Stimulated activated naive CD8-positive, alpha-beta T cell treated with anti-CD3 and anti-CD28 coated beads, Interleukin-15, Interleukin-2, amounts not matched to agents 100 ng/mL and 50 ng/mL, for 24 hours (primary cell): ENCODE data around the gene TNK2.
A peak's percentile ranks its signal among the peaks of the same experiment; 100 is the strongest.

ENCODE experiments used
- H3K27ac Mint-ChIP-seq: one replicate; pipeline ENCODE4 v1.8.0; 2021; ENCODE audit warnings: mild to moderate bottlenecking, mixed read lengths
- H3K27me3 Mint-ChIP-seq: one replicate; pipeline ENCODE4 v1.8.0; 2021; ENCODE audit warnings: mixed read lengths
- H3K36me3 Mint-ChIP-seq: one replicate; pipeline ENCODE4 v1.8.0; 2021; ENCODE audit warnings: low read depth, mixed read lengths
- H3K4me1 Mint-ChIP-seq: one replicate; pipeline ENCODE4 v1.8.0; 2021; ENCODE audit warnings: low read depth, mixed read lengths
- H3K4me3 Mint-ChIP-seq: one replicate; pipeline ENCODE4 v1.8.0; 2021; ENCODE audit warnings: mild to moderate bottlenecking, mixed read lengths
- H3K9me3 Mint-ChIP-seq: one replicate; pipeline ENCODE4 v1.8.0; 2021; ENCODE audit warnings: mixed read lengths

Gene TNK2

DNA sequence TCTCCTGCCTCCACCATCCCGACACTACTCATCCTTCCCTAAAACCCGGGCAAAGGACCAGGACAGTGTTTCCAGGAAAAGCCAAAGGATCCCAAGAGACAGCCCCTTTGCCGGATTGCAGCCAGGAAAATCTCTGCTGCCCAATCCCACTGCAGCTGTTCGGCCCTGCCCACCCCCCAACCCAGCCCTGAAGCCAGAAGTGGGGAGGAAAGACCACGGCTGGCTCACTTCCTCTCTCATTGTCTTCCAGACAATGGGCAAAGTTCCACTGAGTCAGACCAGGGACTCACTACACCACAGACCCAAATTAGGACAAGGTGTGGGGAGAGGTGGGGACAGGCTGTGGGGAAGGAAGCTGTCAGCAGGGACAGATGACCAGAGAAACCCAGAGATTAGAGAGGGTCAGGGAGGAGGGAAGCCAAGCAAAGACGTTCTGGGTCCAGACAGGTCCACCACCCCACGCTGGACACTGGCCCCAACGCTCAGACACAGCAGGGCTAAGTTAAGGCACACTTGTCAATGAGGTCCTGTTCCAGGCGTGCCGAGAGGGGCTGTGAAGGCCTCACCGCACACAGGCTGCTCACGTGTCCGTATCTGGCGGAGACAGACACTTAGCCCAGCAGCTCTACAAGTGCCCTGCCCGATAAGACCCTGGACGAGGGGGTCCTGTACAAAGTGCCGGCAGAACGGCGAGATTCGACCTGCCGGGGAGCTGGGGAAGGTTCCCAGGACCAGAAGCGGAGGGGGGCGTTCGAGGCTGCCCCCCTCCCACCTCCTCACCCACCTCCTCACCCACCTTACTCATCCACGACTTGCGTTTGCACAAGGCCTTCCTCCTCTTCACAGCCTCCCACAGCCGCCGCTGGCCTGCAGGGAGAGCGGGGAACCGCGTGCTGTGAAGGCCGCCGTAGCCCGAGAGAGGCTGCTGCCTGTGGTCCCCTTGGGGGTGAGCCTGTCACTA lies 21.9 kb downstream of the TNK2 start:
- Mint-ChIP-seq H3K4me1 (no peaks in the 10 kb centered on the region), H3K4me3 (no peak overlapping the region), H3K27ac (no peak overlapping the region), H3K9me3 (no peaks in the 10 kb centered on the region), H3K36me3 (peaks cover 9% of the 10 kb centered on the region), H3K27me3 (no peaks in the 10 kb centered on the region)

DNA sequence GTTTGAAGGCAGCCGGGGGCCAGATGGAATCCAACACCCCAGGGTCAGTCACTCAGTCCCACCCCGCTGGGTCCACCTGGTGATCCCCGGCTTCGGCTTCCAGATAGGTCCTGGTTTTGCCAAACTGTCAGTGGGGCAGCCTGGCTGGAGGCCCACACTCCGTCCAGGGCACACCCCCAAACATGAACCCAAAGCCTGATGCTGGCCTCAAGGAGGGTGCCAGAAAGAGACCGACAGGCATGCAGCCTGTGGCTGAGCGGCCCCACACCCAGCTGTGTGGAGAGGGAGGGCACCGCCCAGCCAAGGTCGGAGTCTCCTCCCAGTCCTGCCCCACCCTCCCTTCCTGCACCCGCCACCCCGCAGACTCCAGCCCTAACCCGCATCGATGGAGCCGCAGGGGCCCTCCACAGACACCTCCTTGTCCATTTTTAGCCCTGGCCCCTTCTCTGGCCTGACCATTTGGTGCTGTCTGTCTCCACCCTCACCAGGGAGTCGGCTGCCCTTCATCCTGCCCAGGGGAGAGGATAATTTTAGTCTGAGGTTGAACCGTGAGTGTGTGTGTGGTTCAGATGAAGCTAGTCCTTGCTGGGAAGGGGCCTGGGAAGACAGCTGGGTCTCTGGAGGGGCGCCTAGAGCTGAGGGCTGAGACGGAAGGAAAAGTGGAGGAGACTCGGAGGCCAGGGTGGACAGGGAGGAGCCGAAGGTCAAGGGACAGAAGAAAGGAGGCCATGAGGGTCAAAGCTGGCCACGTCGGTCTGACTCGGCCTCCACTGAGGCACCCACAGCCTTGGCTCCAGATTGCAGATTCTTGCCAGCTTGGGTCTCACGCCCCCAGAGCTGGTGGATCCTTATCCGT lies 23.1 kb downstream of the TNK2 start:
- H3K27ac Mint-ChIP-seq, result no peak overlapping the region
- peaks cover 9% of the 10 kb centered on the region for H3K36me3 Mint-ChIP-seq
- no peaks in the 10 kb centered on the region for H3K27me3 Mint-ChIP-seq

DNA sequence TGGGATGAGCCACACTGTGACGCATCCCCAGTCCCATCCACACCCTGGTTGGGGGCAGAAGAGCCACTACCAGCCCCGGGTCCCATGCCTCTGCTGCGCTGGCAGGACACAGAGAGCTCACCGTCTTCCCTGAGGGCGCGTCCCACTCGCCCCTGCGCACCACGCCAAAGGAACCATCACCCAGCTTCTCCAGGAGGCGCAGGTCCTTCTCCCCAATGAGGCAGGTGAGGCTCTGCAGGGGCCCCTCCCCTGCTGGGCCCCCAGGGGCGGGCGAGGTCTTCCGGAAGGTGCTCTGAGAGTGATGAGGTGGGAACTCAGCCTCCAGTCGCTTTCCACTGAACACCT lies 23.7 kb downstream of the TNK2 start:
- Mint-ChIP-seq H3K9me3 (no peaks in the 10 kb centered on the region), H3K4me3 (no peak overlapping the region), H3K36me3 (peaks cover 9% of the 10 kb centered on the region), H3K27me3 (no peaks in the 10 kb centered on the region), H3K27ac (no peak overlapping the region), H3K4me1 (no peaks in the 10 kb centered on the region)

More for the DNA sequence above, 23.1 kb downstream of the TNK2 start:
- Mint-ChIP-seq H3K4me3 (no peak overlapping the region), H3K9me3 (no peaks in the 10 kb centered on the region), H3K4me1 (no peaks in the 10 kb centered on the region)

DNA sequence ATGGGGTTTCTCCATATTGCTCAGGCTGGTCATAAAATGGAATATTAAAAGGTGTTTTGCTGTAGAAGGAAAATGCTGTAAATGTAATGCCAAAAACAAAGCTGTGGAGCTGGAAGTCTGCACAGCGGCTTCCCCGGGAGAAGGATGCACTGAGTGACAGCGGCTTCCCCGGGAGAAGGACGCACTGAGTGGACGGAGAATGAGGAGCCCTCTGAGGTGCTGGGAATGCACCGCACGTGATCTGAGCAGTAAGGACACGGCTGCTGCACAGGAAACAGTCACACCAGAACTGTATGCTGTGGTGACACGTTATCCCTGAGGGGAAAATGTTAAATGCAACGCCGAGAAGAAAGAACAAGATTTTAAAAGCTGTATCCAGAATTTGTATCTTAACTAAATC lies 24.6 kb downstream of the TNK2 start:
- H3K27me3 Mint-ChIP-seq, result no peaks in the 10 kb centered on the region
- H3K9me3 Mint-ChIP-seq, result no peaks in the 10 kb centered on the region
- H3K4me3 Mint-ChIP-seq, result no peak overlapping the region
- H3K27ac Mint-ChIP-seq, result no peak overlapping the region
- peaks cover 9% of the 10 kb centered on the region for H3K36me3 Mint-ChIP-seq
- H3K4me1 Mint-ChIP-seq, result no peaks in the 10 kb centered on the region

DNA sequence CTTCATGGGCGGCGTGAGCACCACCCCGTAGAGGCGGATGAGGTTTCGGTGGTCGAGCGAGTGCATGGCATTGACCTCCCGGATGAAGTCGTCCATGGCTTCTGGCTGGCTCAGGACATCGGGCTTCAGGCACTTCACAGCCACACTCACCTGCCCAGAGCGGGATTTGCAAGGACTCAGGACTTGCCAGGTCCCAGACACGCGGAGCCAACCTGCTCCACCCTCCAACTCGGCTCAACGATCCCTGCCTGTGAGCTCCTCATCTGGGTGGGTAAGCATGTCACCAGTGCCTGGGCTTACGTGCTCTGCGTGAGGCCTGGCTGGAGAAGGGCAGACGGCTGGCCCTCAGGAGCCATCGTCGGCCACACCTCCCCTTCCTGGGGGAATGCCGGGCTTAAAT lies 25.2 kb downstream of the TNK2 start:
- no peaks in the 10 kb centered on the region for H3K27me3 Mint-ChIP-seq
- no peak overlapping the region for H3K4me3 Mint-ChIP-seq
- H3K4me1 Mint-ChIP-seq, result no peaks in the 10 kb centered on the region
- H3K27ac Mint-ChIP-seq, result no peak overlapping the region
- H3K36me3 Mint-ChIP-seq, result peaks cover 9% of the 10 kb centered on the region
- H3K9me3 Mint-ChIP-seq, result no peaks in the 10 kb centered on the region

DNA sequence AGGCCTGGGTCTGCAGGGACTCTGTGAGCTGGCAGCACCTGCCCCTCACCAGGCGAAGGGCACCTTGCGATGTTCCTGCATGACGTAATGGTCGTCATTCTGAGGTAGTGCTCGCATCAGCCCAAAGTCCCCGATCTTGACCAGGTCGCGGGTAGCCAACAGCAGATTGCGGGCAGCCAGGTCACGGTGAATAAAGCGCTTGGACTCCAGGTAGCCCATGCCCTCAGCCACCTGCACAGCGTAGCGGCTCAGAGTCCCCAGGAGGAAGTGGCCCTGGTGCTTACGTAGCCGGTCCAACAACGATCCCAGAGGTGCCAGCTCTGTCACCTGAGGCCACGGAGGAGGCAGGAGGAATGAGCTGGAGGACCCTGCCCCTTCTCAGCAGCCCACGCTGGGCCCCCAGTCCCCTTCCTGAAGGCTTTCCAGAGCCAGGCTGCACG lies 26.3 kb downstream of the TNK2 start:
- Mint-ChIP-seq H3K4me3 (no peak overlapping the region), H3K27ac (no peak overlapping the region), H3K4me1 (no peaks in the 10 kb centered on the region), H3K9me3 (no peaks in the 10 kb centered on the region), H3K27me3 (no peaks in the 10 kb centered on the region), H3K36me3 (peaks cover 4% of the 10 kb centered on the region)

DNA sequence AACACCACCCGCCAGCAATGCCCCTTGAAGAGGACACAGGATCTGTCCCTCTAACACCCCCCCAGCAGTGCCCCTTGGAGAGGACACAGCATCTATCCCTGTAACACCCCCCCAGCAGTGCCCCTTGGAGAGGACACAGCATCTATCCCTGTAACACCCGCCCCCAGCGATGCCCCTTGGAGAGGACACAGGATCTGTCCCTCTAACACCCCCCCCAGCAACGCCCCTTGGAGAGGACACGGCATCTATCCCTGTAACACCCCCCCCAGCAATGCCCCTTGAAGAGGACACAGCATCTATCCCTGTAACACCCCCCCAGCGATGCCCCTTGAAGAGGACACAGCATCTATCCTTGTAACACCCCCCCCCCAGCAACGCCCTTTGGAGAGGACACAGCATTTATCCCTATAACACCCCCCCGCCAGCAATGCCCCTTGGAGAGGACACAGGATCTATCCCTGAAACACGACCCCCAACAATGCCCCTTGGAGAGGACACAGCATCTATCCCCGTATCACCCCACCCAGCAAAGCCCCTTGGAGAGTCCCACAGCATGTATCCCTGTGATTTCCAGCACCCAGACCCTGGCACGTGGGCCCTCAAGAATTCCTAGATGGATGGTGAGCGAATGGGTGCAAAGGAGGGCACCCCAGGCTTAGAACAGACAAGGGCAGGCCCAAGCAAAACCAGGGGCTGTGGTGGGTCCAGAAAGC lies 26.9 kb downstream of the TNK2 start:
- Mint-ChIP-seq H3K9me3 (no peaks in the 10 kb centered on the region), H3K27me3 (no peaks in the 10 kb centered on the region)

DNA sequence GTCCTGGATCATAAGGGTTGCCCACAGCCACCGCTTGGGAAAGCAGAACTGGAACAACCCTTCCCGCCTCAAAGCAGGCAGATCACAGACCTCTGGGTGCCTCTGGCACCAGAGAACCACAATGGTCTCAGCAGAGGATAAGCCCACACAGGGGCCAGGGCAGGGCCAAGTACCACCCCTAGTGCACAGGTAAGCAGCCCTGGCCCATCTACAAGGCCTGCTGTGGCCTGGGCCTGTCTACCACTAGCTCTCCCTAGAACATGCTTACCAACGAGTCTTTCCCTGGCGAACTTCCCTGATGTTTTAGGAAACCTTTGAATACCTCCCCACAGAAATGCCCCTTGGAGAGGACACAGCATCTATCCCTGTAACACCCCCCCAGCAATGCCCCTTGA lies 28.3 kb downstream of the TNK2 start:
- no peaks in the 10 kb centered on the region for H3K27me3 Mint-ChIP-seq
- H3K4me3 Mint-ChIP-seq, result no peak overlapping the region
- peaks cover 4% of the 10 kb centered on the region for H3K36me3 Mint-ChIP-seq
- no peaks in the 10 kb centered on the region for H3K4me1 Mint-ChIP-seq
- H3K27ac Mint-ChIP-seq, result peak overlapping the region; percentile 33
- no peaks in the 10 kb centered on the region for H3K9me3 Mint-ChIP-seq

More for the DNA sequence above, 26.9 kb downstream of the TNK2 start:
- H3K4me3 Mint-ChIP-seq, result no peak overlapping the region
- no peaks in the 10 kb centered on the region for H3K4me1 Mint-ChIP-seq
- H3K36me3 Mint-ChIP-seq, result peaks cover 4% of the 10 kb centered on the region
- H3K27ac Mint-ChIP-seq, result no peak overlapping the region

DNA sequence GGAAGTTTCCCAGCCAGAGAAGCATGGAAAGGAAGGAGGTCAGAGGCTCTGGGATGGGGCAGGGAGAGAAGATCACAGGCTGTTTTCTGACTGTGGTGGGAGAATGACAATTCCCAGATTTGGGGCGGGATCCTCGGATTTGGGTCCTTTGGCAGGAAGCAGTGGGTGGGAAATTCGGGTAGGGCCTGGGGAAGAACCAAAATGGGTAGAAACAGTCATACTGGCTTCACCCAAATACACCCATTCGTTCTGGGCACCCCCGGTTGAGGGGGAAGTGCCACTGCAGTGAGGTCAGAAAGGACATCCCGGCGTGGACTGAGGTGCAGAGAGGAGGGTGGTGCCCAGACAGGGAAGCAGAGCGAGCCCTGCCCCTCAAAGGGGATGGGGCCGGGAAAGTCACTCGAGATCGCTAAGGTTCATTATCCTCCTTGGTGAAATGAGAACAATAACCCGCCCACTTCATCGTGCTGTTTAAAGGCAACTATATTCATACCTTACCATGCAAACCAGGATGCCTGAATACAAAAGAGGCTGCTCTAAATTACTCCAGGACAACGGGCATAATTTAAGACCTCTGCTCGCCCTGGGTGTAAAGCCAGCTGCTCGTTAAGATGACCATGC lies 28.8 kb downstream of the TNK2 start:
- Mint-ChIP-seq H3K4me3 (no peak overlapping the region), H3K9me3 (no peaks in the 10 kb centered on the region), H3K4me1 (no peaks in the 10 kb centered on the region), H3K27me3 (no peaks in the 10 kb centered on the region), H3K27ac (no peak overlapping the region), H3K36me3 (peaks cover 4% of the 10 kb centered on the region)

DNA sequence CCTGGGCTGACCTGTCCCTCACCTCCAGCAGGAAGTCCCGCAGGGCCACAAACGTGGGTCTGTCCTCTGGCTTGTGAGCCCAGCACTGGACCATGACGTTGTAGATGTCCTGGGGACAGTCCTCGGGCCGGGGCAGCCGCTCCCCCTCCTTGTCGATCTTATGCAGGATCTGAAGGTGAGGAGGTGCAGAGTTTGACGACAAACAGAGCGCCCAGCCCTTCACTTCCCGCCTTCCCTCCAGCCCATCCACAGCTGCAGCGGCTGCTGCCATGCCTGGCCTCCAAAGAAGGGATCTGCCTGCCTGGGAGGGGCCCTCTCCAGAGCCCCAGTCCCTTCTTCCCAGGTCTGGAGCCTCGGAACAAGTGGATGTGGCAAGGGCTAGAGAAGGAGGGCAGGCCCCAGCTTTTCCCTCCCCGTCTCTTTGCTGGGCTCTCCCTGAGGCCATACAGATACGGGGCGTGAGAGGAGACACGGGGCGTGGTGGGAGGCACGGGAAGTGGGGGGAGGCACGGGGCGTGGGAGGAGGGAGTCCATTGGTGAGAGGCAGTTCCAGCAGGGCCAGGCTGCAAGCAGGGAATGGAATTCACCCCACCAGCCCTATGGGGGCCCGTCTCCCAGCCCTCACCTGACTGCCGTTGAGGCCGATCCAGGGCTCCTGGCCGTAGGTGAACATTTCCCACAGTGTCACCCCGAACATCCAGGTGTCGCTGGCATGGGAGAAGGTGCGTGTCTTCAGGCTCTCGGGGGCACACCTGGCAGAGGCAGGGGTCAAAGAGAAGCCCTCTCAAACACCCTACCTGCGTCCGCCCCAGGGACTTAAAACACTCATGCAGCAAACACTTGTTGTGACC lies 29.7 kb downstream of the TNK2 start:
- Mint-ChIP-seq H3K27me3 (no peaks in the 10 kb centered on the region), H3K4me3 (no peak overlapping the region), H3K4me1 (no peaks in the 10 kb centered on the region), H3K9me3 (no peaks in the 10 kb centered on the region), H3K36me3 (no peaks in the 10 kb centered on the region), H3K27ac (no peak overlapping the region)

DNA sequence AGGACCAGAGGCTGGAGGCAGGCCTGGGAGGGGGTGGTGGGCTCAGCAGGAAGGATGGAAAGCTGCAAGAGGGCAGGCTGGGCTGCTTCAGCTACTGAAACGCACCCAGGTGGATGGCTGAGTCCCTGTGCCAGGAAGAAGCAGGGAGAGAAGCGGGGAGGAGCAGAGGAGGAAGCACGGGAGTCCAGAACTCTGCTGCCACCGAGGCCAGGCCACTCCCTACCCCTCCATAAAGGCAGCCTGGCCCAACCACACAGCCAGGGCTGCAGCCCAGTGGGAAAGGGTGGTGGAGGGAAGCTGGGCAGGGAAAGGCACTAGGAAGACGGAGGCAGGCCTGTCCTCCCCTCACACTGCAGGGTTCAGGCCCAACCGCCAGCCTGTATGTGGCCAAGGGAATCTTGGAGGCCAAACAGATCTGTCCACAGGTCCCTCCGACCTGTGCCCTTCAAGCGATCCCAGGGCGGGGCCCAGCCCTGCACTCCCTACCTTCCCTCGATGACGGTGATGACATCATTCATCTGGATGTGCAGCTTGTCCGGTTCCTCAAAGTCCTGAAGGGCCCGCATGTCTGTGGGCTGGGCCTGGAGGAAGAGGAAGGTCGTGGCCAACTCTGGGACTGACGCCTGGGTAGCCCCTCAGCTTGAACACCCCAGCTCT lies 30.5 kb downstream of the TNK2 start:
- H3K36me3 Mint-ChIP-seq, result no peaks in the 10 kb centered on the region
- no peaks in the 10 kb centered on the region for H3K27me3 Mint-ChIP-seq
- no peaks in the 10 kb centered on the region for H3K4me1 Mint-ChIP-seq
- H3K27ac Mint-ChIP-seq, result no peak overlapping the region
- H3K9me3 Mint-ChIP-seq, result no peaks in the 10 kb centered on the region
- H3K4me3 Mint-ChIP-seq, result no peak overlapping the region

DNA sequence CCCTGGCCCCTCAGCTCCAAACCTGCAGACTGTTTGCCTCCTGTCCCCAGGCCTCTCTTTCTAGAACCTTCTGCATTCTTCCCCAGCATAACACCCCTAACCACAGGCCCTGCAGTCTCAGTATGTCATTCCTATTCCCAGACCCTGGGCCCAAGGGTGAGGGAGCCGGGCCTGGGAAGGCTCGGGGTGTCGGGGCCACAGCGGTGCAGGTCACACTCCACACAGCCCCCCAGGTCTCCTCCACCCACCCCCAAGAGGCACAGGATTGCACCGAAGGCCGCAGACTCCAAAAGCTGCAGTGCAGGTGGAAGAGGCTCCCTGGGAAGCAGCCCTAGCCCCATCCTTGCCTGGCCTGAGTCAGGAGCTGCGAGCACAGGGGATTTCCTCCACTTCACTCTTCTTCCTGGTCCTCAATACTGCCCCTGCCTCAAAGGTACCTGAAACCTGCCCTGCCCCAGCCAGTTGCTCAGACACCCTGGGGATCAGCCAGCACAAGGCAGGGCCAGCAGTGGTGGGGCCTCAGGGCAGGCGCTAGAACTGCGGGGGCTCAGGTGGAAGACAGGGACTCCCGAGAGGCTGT lies 31.1 kb downstream of the TNK2 start:
- Mint-ChIP-seq H3K27me3 (no peaks in the 10 kb centered on the region), H3K36me3 (no peaks in the 10 kb centered on the region), H3K4me1 (no peaks in the 10 kb centered on the region), H3K4me3 (no peak overlapping the region), H3K27ac (no peak overlapping the region), H3K9me3 (no peaks in the 10 kb centered on the region)
